ENCODE data around the gene SAMD7.

SAMD7 gene

GRCh38 chr3:169895072-169895471, 16.3 kb upstream of the SAMD7 start:
- Histone ChIP-seq H3K9me3 (no peaks in the 10 kb centered on the region), H3K4me1 (ENCODE audit: control insufficient read depth in 1 of 2, insufficient read depth in 1 of 2, low read depth in 1 of 2, low read length in 1 of 2) (no peaks in the 10 kb centered on the region), H3K36me3 (no peaks in the 10 kb centered on the region), H3K4me3 (ENCODE audit: low read depth in 1 of 2, low read length in 1 of 2) (no peak overlapping the region), H3K27me3 (no peaks in the 10 kb centered on the region), H3K27ac (no peak overlapping the region)
- TF ChIP-seq CTCF (IDR thresholded peaks at IDR 0.05) = no peak

DNA sequence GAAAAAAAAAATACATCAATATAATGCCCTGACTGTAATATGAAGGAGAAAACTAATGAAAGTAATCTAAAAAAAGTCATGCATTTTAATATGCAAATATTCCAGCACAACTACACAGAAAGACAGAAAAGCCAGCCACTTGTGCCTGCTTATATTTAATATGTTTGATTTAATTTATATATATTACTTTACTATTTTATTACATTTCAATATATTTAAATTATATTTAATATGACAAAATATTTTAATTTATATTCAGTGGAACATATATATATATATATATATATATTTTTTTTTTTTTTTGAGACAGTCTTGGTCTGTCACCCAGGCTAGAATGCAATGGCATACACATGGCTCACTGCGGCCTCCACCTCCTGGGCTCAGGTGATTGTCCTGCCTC, 14.1 kb upstream of the SAMD7 start:
- Histone ChIP-seq H3K4me3 (ENCODE audit: low read depth in 1 of 2, low read length in 1 of 2) (no peak overlapping the region), H3K36me3 (no peaks in the 10 kb centered on the region), H3K9me3 (peaks cover 12% of the 10 kb centered on the region), H3K27me3 (no peaks in the 10 kb centered on the region), H3K4me1 (ENCODE audit: control insufficient read depth in 1 of 2, insufficient read depth in 1 of 2, low read depth in 1 of 2, low read length in 1 of 2) (no peaks in the 10 kb centered on the region), H3K27ac (no peak overlapping the region)
- TF ChIP-seq CTCF (IDR thresholded peaks at IDR 0.05) = no peak

DNA sequence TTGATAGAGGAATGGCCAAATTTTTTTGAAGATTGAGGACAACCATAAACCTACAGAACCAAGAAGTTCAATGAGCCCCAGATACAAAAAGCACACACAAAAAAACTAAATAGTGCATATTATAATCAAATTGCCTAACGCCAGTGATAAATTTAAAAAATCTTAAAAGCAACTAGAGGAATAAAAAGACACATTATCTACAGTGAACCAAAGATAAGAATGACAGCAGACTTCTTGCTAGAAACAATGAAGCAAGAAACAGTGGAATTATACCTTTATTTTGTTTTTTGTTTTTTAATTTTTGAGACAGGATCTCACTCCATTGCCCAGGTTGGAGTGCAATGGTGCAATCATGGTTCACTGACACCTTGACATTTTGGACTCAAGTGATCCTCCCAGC, 9.9 kb upstream of the SAMD7 start:
- no peak for TF ChIP-seq CTCF (IDR thresholded peaks at IDR 0.05)
- Histone ChIP-seq H3K4me1 (ENCODE audit: control insufficient read depth in 1 of 2, insufficient read depth in 1 of 2, low read depth in 1 of 2, low read length in 1 of 2) (no peaks in the 10 kb centered on the region), H3K27me3 (no peaks in the 10 kb centered on the region), H3K4me3 (ENCODE audit: low read depth in 1 of 2, low read length in 1 of 2) (no peak overlapping the region), H3K27ac (no peak overlapping the region), H3K9me3 (peaks cover 12% of the 10 kb centered on the region), H3K36me3 (no peaks in the 10 kb centered on the region)

GRCh38 chr3:169905404-169905803, 6.0 kb upstream of the SAMD7 start:
- H3K4me1 ChIP-seq (ENCODE audit: control insufficient read depth in 1 of 2, insufficient read depth in 1 of 2, low read depth in 1 of 2, low read length in 1 of 2) = peaks cover 0 to 7% of the 10 kb centered on the region in 2 experiments
- H3K27me3 ChIP-seq = peaks cover 7% of the 10 kb centered on the region
- TF ChIP-seq CTCF (IDR thresholded peaks at IDR 0.05) = no peak
- peaks cover 12% of the 10 kb centered on the region for H3K9me3 ChIP-seq
- no peaks in the 10 kb centered on the region for H3K36me3 ChIP-seq
- no peak overlapping the region for H3K4me3 ChIP-seq (ENCODE audit: low read depth in 1 of 2, low read length in 1 of 2)
- H3K27ac ChIP-seq = no peak overlapping the region

DNA sequence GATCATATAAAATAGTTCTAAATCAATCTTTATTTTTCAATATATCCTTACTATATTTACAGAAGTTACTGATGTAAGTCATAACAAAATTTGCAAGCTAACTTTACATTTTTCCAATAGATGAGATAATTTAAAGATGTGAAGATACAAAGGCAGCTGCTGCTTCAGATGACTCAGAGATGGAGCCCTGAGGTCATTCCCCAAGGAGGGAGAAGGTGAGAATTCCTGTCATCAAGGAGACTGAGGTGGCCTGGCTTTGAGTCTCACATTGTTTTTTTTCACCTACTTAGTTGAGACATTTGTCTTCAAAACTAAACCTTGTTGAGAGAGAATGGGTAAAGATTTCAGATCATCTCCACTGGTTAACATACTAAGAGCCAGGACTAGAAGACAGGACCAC, 3.9 kb upstream of the SAMD7 start:
- H3K4me3 ChIP-seq (ENCODE audit: low read depth in 1 of 2, low read length in 1 of 2) = no peak overlapping the region
- no peak overlapping the region for H3K27ac ChIP-seq
- peaks cover 7% of the 10 kb centered on the region for H3K27me3 ChIP-seq
- no peak for TF ChIP-seq CTCF (IDR thresholded peaks at IDR 0.05)
- no peaks in the 10 kb centered on the region for H3K9me3 ChIP-seq
- H3K36me3 ChIP-seq = no peaks in the 10 kb centered on the region
- H3K4me1 ChIP-seq (ENCODE audit: control insufficient read depth in 1 of 2, insufficient read depth in 1 of 2, low read depth in 1 of 2, low read length in 1 of 2) = peaks cover 0 to 7% of the 10 kb centered on the region in 2 experiments

GRCh38 chr3:169907944-169908343, 3.4 kb upstream of the SAMD7 start:
- Histone ChIP-seq H3K4me1 (ENCODE audit: control insufficient read depth in 1 of 2, insufficient read depth in 1 of 2, low read depth in 1 of 2, low read length in 1 of 2) (peaks cover 0 to 7% of the 10 kb centered on the region in 2 experiments), H3K4me3 (ENCODE audit: low read depth in 1 of 2, low read length in 1 of 2) (no peak overlapping the region), H3K36me3 (no peaks in the 10 kb centered on the region), H3K9me3 (no peaks in the 10 kb centered on the region), H3K27ac (no peak overlapping the region), H3K27me3 (peaks cover 7% of the 10 kb centered on the region)
- no peak for TF ChIP-seq CTCF (IDR thresholded peaks at IDR 0.05)

Data from neutrophil (primary cell).